HepG2 (cell line): ENCODE measurements around the gene OPA3.

Source experiments
- CTCF ChIP-seq: sonication (generic); formaldehyde crosslinking; IDR thresholded peaks from 2 replicates; pipeline ENCODE4 v1.5.0; 2020; ENCODE audit warnings: mild to moderate bottlenecking, missing genetic modification reagents, moderate library complexity
- TARDBP ChIP-seq: sonication (generic); formaldehyde crosslinking; IDR thresholded peaks from 2 replicates; pipeline ENCODE4 v1.8.0; 2022; ENCODE audit warnings: mild to moderate bottlenecking, missing genetic modification reagents
- TCF7 ChIP-seq: sonication (generic); IDR thresholded peaks from 2 replicates; pipeline ENCODE4 v1.6.1; 2016; ENCODE audit warnings: antibody characterized with exemption, low read depth
- TFAP4 ChIP-seq: sonication (generic); IDR thresholded peaks from 2 replicates; pipeline ENCODE4 v1.6.1; 2016; ENCODE audit warnings: low read depth, borderline replicate concordance

GRCh38 chr19:45502111-45502510, 82.5 kb downstream of the OPA3 start:
- TF ChIP-seq TCF7 (no peak), CTCF (CRISPR knock-in tag) (no peak), TARDBP (CRISPR knock-in tag) (no peak), TFAP4 (no peak)
